Activated CD4-positive, alpha-beta memory T cell treated with anti-CD3 and anti-CD28 coated beads for 36 hours (primary cell): ENCODE measurements around the gene XXYLT1. TPM values are rescaled to one million over a fixed set of nuclear protein-coding genes. Genes with fewer than 3 reads are reported as not detected.

Experiments used
- CTCF ChIA-PET: fragments of 350-600 bp; sonication (Branson Sonifier 250); formaldehyde crosslinking; loops from one replicate; lab custom pipeline; 2021; ENCODE audit warnings: antibody characterized with exemption, inconsistent platforms; lab: Charles Lee
- POLR2A ChIA-PET: fragments of 350-600 bp; sonication (Branson Sonifier 250); formaldehyde crosslinking; loops from one replicate; lab custom pipeline; 2021; ENCODE audit warnings: antibody characterized with exemption; lab: Charles Lee
- DNase-seq: peaks from one replicate; pipeline ENCODE4 v3.0.0-alpha.2; 2020
- H3K27ac Mint-ChIP-seq: one replicate; pipeline ENCODE4 v1.8.0; 2021; ENCODE audit warnings: mixed read lengths
- H3K27me3 Mint-ChIP-seq: one replicate; pipeline ENCODE4 v1.8.0; 2021; ENCODE audit warnings: mixed read lengths
- H3K36me3 Mint-ChIP-seq: one replicate; pipeline ENCODE4 v1.8.0; 2021; ENCODE audit warnings: mixed read lengths
- H3K4me1 Mint-ChIP-seq: one replicate; pipeline ENCODE4 v1.8.0; 2021; ENCODE audit warnings: low read depth, mixed read lengths
- H3K4me3 Mint-ChIP-seq: one replicate; pipeline ENCODE4 v1.8.0; 2021; ENCODE audit warnings: mild to moderate bottlenecking, mixed read lengths
- H3K9me3 Mint-ChIP-seq: one replicate; pipeline ENCODE4 v1.8.0; 2021; ENCODE audit warnings: mixed read lengths
- intact Hi-C: fragments of 100-400 bp; cut with micrococcal nuclease; formaldehyde crosslinking; loops from one replicate; pipeline ENCODE4 v1.15.1; 2023
- microRNA-seq: library from miRNA; unstranded; fragments of <30 nt; microRNA quantifications from one replicate; pipeline ENCODE4 v1.2.0, GENCODE V29; 2022; ENCODE audit warnings: borderline number of aligned reads, borderline microRNAs expressed, borderline replicate concordance
- total RNA-seq, 2 experiments: library from RNA; stranded (reverse); gene quantifications; one replicate each; pipeline ENCODE4 v1.2.3, GENCODE V29; 2021

The XXYLT1 gene
- total RNA-seq, 2 experiments from 2014 or later, result 3.3 to 4.4 TPM

- intact Hi-C loops, result no loop called here
- Mint-ChIP-seq H3K9me3 (peaks cover 2% of the 10 kb centered on the region), H3K27ac (no peak overlapping the region), H3K27me3 (peaks cover 12% of the 10 kb centered on the region), H3K4me1 (peaks cover 4% of the 10 kb centered on the region), H3K36me3 (no peaks in the 10 kb centered on the region), H3K4me3 (no peak overlapping the region)
- ChIA-PET POLR2A (no interaction called here), CTCF (no interaction called here)
- DNase-seq, result no peak
Measured at GRCh38 chr3:195019335-195019734, 251.6 kb downstream of the XXYLT1 start.

Small RNA genes within 50 kb of the gene (microRNA-seq; reads per million reads assigned to microRNA genes)
- 2.0 reads per million for gene MIR3137

Other genes starting within 250 kb of the XXYLT1 start
- gene ACAP2, start 171.9 kb upstream of the XXYLT1 start, total RNA-seq, result 10 to 100 TPM; 45.0 to 47.0 TPM